K562 (cell line): ENCODE data around the gene IL4I1. TPM values are rescaled to one million over a fixed set of nuclear protein-coding genes. Genes with fewer than 3 reads are reported as not detected.
A peak's percentile ranks its signal among the peaks of the same experiment; 100 is the strongest.

Experiments used
- CSDE1 ChIP-seq, 2 experiments: fragments of 450-650 bp; IDR thresholded peaks; 2 replicates each; pipeline ENCODE4 v1.6.1; 2016; ENCODE audit warnings: mild to moderate bottlenecking in 1 of 2
- E2F1 ChIP-seq: sonication (generic); formaldehyde crosslinking; IDR thresholded peaks from 2 replicates; pipeline ENCODE4 v1.8.1; 2023; ENCODE audit warnings: mild to moderate bottlenecking, missing genetic modification reagents, moderate library complexity
- GATA2 ChIP-seq: sonication (generic); formaldehyde crosslinking; IDR thresholded peaks from 2 replicates; pipeline ENCODE4 v1.4.0; 2020; ENCODE audit warnings: mild to moderate bottlenecking, missing genetic modification reagents
- HMGXB4 ChIP-seq: sonication (generic); formaldehyde crosslinking; IDR thresholded peaks from 2 replicates; pipeline ENCODE4 v1.8.1; 2023; ENCODE audit warnings: mild to moderate bottlenecking, missing genetic modification reagents
- NCOA6 ChIP-seq: fragments of 450-650 bp; IDR thresholded peaks from 2 replicates; pipeline ENCODE4 v1.6.1; 2017; ENCODE audit warnings: mild to moderate bottlenecking
- PML ChIP-seq: IDR thresholded peaks from 2 replicates; pipeline ENCODE4 v1.6.1; 2012; ENCODE audit warnings: low read length, inconsistent platforms
- PTTG1 ChIP-seq: fragments of 450-650 bp; IDR thresholded peaks from 2 replicates; pipeline ENCODE4 v1.6.1; 2016; ENCODE audit warnings: low read depth, mild to moderate bottlenecking, missing genetic modification characterization, missing compliant biosample characterization
- SRF ChIP-seq, 2 experiments: fragments of 250-450, 450-650 bp in 1 of 2; sonication (Bioruptor Pico) in 1 of 2; sonication (generic) in 1 of 2; formaldehyde crosslinking; IDR thresholded peaks; 2 replicates each; pipeline versions ENCODE4 v1.5.0 to v1.5.1; 2020 to 2022; ENCODE audit warnings: mild to moderate bottlenecking in 1 of 2, missing genetic modification reagents in 1 of 2
- TSC22D4 ChIP-seq: fragments of 450-650 bp; IDR thresholded peaks from 2 replicates; pipeline ENCODE4 v1.6.1; 2016; ENCODE audit warnings: missing genetic modification characterization, missing biosample characterization, control low read depth
- XRCC3 ChIP-seq: fragments of 450-650 bp; IDR thresholded peaks from 2 replicates; pipeline ENCODE4 v1.6.1; 2017; ENCODE audit warnings: mild to moderate bottlenecking, moderate library complexity
- ZBTB40 ChIP-seq, 2 experiments: fragments of 450-650 bp in 1 of 2; sonication (generic) in 1 of 2; formaldehyde crosslinking in 1 of 2; IDR thresholded peaks; 2 replicates each; pipeline versions ENCODE4 v1.7.1 to v1.9.0; 2016 to 2022; ENCODE audit warnings: inconsistent platforms in 1 of 2, mild to moderate bottlenecking in 1 of 2, missing genetic modification reagents in 1 of 2
- ZBTB9 ChIP-seq: fragments of 450-650 bp; formaldehyde crosslinking; IDR thresholded peaks from 2 replicates; pipeline ENCODE4 v1.4.0; 2020; ENCODE audit warnings: mild to moderate bottlenecking, moderate library complexity
- polyA plus RNA-seq, 8 experiments: library from polyadenylated mRNA; depleted of rRNA in 4 of 8; stranded (reverse) in 5 of 8; unstranded in 3 of 8; fragments of >200 nt; fragmentation: Nextera tagmentation in 2 of 8; fragmentation: Illumina TruSeq in 1 of 8; extraction: Ambion mirVana in 2 of 8; extraction: Trizol in 1 of 8; gene quantifications; 2 replicates each; pipeline versions ENCODE4 v1.2.1 to v1.2.3, GENCODE V29; 2011 to 2014; ENCODE audit warnings: inconsistent platforms in 1 of 8, missing spikeins in 1 of 8
- total RNA-seq, 7 experiments: library from RNA; depleted of rRNA in 6 of 7; stranded (reverse); fragments of >200 nt in 6 of 7; fragmentation: Illumina TruSeq in 2 of 7; extraction: Trizol in 2 of 7; gene quantifications; 2 replicates each; pipeline versions ENCODE4 v1.2.1 to v1.2.3, GENCODE V29; 2011 to 2021; ENCODE audit warnings: low replicate concordance in 1 of 7

IL4I1 gene
- total and polyA plus RNA-seq, 9 of the 15 experiments (the other 6 are each of a cell fraction or from before 2014, with no cell fraction given), result 0.06 to 0.95 (median 0.43) TPM; not detected in 2

GRCh38 chr19:49877020-49877878, 19.4 kb downstream of the IL4I1 start, which contains the start of the genes AKT1S1 and TBC1D17 (continued):
- no peak for TF ChIP-seq ZBTB9 (CRISPR knock-in tag)
- no peak for TF ChIP-seq XRCC3
- TF ChIP-seq GATA2, result no peak
- no peak for TF ChIP-seq NCOA6
- peak; percentile 23; the same call in 1 of the 2 replicates for TF ChIP-seq E2F1 (CRISPR knock-in tag)
- TF ChIP-seq SRF (CRISPR knock-in tag; IDR thresholded peaks at IDR 0.05), result no peak; a peak in 1 of 4 replicates
- no peak for TF ChIP-seq TSC22D4
- no peak for TF ChIP-seq PTTG1 (tag)
- TF ChIP-seq CSDE1 (IDR thresholded peaks at IDR 0.05), result peak in 1 of 2 experiments; percentile 91; a peak in 2 of 4 replicates
- peak; percentile 56; the same call in 1 of the 2 replicates for TF ChIP-seq PML
- peak; percentile 89 for TF ChIP-seq ZBTB40 (IDR thresholded peaks at IDR 0.05)
- no peak for TF ChIP-seq ZBTB40 (CRISPR knock-in tag; IDR thresholded peaks at IDR 0.05)
- TF ChIP-seq HMGXB4 (CRISPR knock-in tag), result no peak
